ENCODE data around the gene UST.

- TF ChIP-seq CTCF (conservative IDR thresholded peaks at IDR 0.05; ENCODE audit: low read length) (no peak), EZH2phosphoT487 (IDR thresholded peaks at IDR 0.05; ENCODE audit: borderline replicate concordance) (no peak)
Measured at GRCh38 chr6:148905901-148906300, 159.1 kb downstream of the UST start.

Data from Loucy (cell line).